Activated CD8-positive, alpha-beta T cell treated with anti-CD3 and anti-CD28 coated beads for 36 hours (primary cell): ENCODE measurements around the gene PLET1. TPM values are rescaled to one million over a fixed set of nuclear protein-coding genes. Genes with fewer than 3 reads are reported as not detected.

ENCODE experiments used
- ATAC-seq: fragments of 200-7000 bp; cut with Tn5 transposase; one replicate; pipeline ENCODE4 v1.10.0; 2021; ENCODE audit warnings: mild to moderate bottlenecking, moderate library complexity
- CTCF ChIA-PET: fragments of 350-600 bp; sonication (Branson Sonifier 250); formaldehyde crosslinking; loops from one replicate; lab custom pipeline; 2021; ENCODE audit warnings: antibody characterized with exemption; lab: Charles Lee
- POLR2A ChIA-PET: fragments of 350-600 bp; sonication (Branson Sonifier 250); formaldehyde crosslinking; loops from one replicate; lab custom pipeline; 2021; ENCODE audit warnings: antibody characterized with exemption; lab: Charles Lee
- DNase-seq: peaks from one replicate; pipeline ENCODE4 v3.0.0-alpha.2; 2020
- H3K27ac Mint-ChIP-seq: one replicate; pipeline ENCODE4 v1.8.0; 2021; ENCODE audit warnings: mild to moderate bottlenecking, mixed read lengths
- H3K27me3 Mint-ChIP-seq: one replicate; pipeline ENCODE4 v1.8.0; 2021; ENCODE audit warnings: mixed read lengths
- H3K36me3 Mint-ChIP-seq: one replicate; pipeline ENCODE4 v1.8.0; 2021; ENCODE audit warnings: low read depth, mixed read lengths
- H3K4me1 Mint-ChIP-seq: one replicate; pipeline ENCODE4 v1.8.0; 2021; ENCODE audit warnings: low read depth, mixed read lengths
- H3K4me3 Mint-ChIP-seq: one replicate; pipeline ENCODE4 v1.8.0; 2021; ENCODE audit warnings: mild to moderate bottlenecking, moderate library complexity, mixed read lengths
- H3K9me3 Mint-ChIP-seq: one replicate; pipeline ENCODE4 v1.8.0; 2021; ENCODE audit warnings: mixed read lengths
- intact Hi-C: fragments of 100-400 bp; cut with micrococcal nuclease; formaldehyde crosslinking; loops from one replicate; pipeline ENCODE4 v1.10.0; 2022
- total RNA-seq, 2 experiments: library from RNA; stranded (reverse); gene quantifications; one replicate each; pipeline ENCODE4 v1.2.3, GENCODE V29; 2021
- TF ChIP-seq, protein P1 (sequence below): fragments of 200-600 bp; IDR thresholded peaks from one replicate; pipeline ENCODE4 v1.8.0; 2022; ENCODE audit warnings: antibody characterized with exemption, mild to moderate bottlenecking

The PLET1 gene
- total RNA-seq, 2 experiments from 2014 or later = not detected

DNA sequence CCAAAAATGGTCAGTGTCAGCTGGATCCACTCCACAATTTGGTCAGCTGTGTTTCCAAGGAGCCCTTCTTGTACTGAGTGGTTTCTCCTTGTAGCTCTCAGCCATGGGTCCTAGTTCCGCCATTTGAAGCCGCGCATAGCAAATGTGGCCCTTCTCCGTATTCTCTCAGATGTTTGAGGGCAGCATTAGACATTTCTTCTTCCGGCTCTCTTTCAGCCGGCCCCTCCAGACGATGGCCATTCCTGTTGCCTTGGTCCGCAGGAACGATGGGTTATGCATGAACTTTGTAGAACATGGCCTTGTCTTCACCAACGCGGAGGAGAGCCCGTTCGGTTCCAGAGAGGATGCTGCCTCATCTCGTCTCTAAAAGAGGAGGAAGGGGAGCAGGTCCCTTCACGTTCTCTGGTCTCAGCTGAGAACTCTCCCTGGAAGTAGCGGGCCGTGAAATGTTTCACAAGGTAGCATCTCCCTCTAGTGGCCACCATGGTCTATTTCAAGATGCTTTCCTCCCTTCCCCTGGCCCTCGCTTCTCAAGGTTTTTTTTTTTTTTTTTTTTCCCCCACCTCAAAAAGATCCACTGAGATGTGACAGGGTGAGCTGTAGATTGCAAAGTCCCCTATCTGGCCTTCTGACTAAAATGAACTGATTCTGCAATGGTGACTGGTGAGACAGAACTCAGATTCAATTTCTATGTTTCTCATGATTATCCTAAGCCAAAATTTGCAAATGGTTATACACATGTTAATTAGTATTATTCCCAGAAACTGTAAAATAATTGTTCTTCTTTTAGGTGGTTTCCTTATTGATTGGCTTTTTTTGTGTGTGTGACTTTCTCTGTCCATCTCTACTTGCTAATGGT lies 19.8 kb upstream of the PLET1 start:
- Mint-ChIP-seq H3K4me1 (peaks cover 7% of the 10 kb centered on the region), H3K9me3 (no peaks in the 10 kb centered on the region), H3K36me3 (no peaks in the 10 kb centered on the region), H3K4me3 (peak overlapping the region; percentile 82), H3K27ac (peak overlapping the region; percentile 74), H3K27me3 (no peaks in the 10 kb centered on the region)
- CTCF ChIA-PET = interaction anchor here (0.6 to 9.4 kb wide), 43 partner anchors 8 to 1009 kb away, joined by 3 to 208 read pairs (median 4); partner anchors contain the start of genes IL18, PLET1 and PTS
- POLR2A ChIA-PET = interaction anchor here (0.8 kb wide), 1 partner anchor 48 kb away, joined by 4 read pairs; no protein-coding TSS in a partner anchor
- TF ChIP-seq, protein P1, sequence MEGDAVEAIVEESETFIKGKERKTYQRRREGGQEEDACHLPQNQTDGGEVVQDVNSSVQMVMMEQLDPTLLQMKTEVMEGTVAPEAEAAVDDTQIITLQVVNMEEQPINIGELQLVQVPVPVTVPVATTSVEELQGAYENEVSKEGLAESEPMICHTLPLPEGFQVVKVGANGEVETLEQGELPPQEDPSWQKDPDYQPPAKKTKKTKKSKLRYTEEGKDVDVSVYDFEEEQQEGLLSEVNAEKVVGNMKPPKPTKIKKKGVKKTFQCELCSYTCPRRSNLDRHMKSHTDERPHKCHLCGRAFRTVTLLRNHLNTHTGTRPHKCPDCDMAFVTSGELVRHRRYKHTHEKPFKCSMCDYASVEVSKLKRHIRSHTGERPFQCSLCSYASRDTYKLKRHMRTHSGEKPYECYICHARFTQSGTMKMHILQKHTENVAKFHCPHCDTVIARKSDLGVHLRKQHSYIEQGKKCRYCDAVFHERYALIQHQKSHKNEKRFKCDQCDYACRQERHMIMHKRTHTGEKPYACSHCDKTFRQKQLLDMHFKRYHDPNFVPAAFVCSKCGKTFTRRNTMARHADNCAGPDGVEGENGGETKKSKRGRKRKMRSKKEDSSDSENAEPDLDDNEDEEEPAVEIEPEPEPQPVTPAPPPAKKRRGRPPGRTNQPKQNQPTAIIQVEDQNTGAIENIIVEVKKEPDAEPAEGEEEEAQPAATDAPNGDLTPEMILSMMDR = peak; percentile 49
- ATAC-seq (peak; percentile 95), DNase-seq (peak; percentile 78)
- intact Hi-C loops = loop anchor here (1.0 to 10.0 kb wide), 2 partner anchors 61 to 166 kb away; no protein-coding TSS in a partner anchor

DNA sequence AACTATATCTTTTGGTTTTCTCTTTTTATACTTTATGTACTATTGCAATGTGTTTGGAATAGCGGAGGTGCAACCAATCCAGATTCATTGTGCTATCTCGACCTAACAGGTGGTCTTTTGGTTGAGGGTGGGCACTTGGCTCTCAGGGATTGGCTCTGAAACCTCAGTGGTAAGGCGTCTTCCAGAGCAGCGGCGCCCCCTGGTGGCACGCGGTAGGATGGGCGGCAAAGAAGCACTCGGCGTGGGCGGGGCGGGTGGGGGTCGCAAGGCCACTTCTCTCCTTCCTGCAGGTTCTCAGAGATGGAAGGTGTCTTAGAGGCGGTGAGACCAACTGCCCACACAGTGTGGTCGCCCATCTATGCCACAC lies 19.2 kb upstream of the PLET1 start:
- TF ChIP-seq, protein P1 = peak; percentile 82
- intact Hi-C loops = loop anchor here (1.0 to 10.0 kb wide), 2 partner anchors 61 to 165 kb away; no protein-coding TSS in a partner anchor

DNA sequence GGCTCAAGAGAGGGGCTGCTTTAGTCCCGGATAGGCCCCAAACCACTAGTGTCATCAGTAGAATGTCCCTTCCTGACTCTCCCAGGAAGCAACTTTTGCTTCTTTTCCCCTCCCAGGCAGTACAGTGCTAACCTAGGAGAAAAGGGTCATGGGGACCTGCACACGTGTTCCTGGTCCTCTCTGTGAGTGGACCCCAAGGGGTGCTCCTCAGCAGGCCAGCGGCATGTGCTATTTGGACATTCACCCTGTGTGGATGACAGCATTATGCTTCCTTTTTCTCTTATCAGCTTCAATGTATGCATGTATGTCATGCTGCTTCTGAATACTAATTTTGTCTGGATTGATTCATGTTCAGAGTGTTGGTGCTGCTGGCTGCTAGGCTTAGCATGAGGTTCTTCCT lies 18.1 kb upstream of the PLET1 start:
- Mint-ChIP-seq H3K36me3 (no peaks in the 10 kb centered on the region), H3K4me1 (peaks cover 7% of the 10 kb centered on the region), H3K27ac (no peak overlapping the region), H3K4me3 (no peak overlapping the region), H3K27me3 (no peaks in the 10 kb centered on the region), H3K9me3 (no peaks in the 10 kb centered on the region)
- intact Hi-C loops = no loop called here
- no peak for ATAC-seq
- DNase-seq = no peak
- ChIA-PET CTCF (interaction anchor here (0.7 to 9.4 kb wide), 6 partner anchors 10 to 63 kb away, joined by 3 to 208 read pairs (median 14); partner anchors contain the start of gene PTS), POLR2A (no interaction called here)
- TF ChIP-seq, protein P1 = no peak

More for the DNA sequence above, 19.2 kb upstream of the PLET1 start:
- DNase-seq = peak; percentile 87
- ATAC-seq = peak; percentile 67
- CTCF ChIA-PET = interaction anchor here (0.6 to 9.4 kb wide), 42 partner anchors 9 to 1010 kb away, joined by 3 to 208 read pairs (median 4); partner anchors contain the start of genes IL18, PLET1 and PTS
- Mint-ChIP-seq H3K9me3 (no peaks in the 10 kb centered on the region), H3K4me1 (peaks cover 7% of the 10 kb centered on the region), H3K27me3 (no peaks in the 10 kb centered on the region), H3K27ac (no peak overlapping the region), H3K4me3 (peak overlapping the region; percentile 82), H3K36me3 (no peaks in the 10 kb centered on the region)
- POLR2A ChIA-PET = interaction anchor here (0.8 kb wide), 1 partner anchor 48 kb away, joined by 4 read pairs; no protein-coding TSS in a partner anchor

DNA sequence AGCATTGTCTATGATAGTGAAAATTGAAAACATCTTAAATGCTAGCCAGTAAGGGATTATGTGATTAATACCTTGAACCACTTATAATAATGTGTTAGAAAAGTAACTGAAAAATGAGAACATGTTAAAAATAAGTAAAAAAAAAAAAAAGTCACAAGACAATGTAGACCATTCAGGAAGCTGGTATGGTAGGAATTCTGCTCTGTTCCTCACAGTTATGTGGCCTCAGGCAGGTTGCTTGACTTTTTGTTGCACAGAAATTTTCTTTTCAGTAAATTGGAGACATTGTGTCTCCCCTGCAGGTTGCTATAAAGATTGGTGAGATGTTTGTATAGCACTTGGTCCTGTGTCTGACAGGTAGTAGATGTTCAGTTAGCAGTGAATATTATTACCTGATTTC lies 17.3 kb upstream of the PLET1 start:
- DNase-seq (no peak), ATAC-seq (no peak)
- Mint-ChIP-seq H3K27me3 (no peaks in the 10 kb centered on the region), H3K4me3 (no peak overlapping the region), H3K4me1 (peaks cover 7% of the 10 kb centered on the region), H3K36me3 (no peaks in the 10 kb centered on the region), H3K27ac (no peak overlapping the region), H3K9me3 (no peaks in the 10 kb centered on the region)
- TF ChIP-seq, protein P1 = no peak
- ChIA-PET CTCF (interaction anchor here (9.4 kb wide), 1 partner anchor 57 kb away, joined by 208 read pairs; no protein-coding TSS in a partner anchor), POLR2A (no interaction called here)
- intact Hi-C loops = no loop called here
